PC-3 (cell line): ENCODE measurements around the gene USO1.

Experiments used
- EZH2 ChIP-seq: fragments of 300-600 bp; sonication (generic); IDR thresholded peaks from one replicate; pipeline ENCODE4 v1.6.1; 2017; ENCODE audit warnings: antibody characterized with exemption, mild to moderate bottlenecking, low read length; ENCODE audit not compliant: unreplicated experiment
- TF ChIP-seq, protein P1 (sequence below): fragments of 300-600 bp; sonication (generic); conservative IDR thresholded peaks from 2 replicates; pipeline ENCODE4 v1.5.1; 2017; ENCODE audit warnings: antibody characterized with exemption, low read depth, mild to moderate bottlenecking, low read length

DNA sequence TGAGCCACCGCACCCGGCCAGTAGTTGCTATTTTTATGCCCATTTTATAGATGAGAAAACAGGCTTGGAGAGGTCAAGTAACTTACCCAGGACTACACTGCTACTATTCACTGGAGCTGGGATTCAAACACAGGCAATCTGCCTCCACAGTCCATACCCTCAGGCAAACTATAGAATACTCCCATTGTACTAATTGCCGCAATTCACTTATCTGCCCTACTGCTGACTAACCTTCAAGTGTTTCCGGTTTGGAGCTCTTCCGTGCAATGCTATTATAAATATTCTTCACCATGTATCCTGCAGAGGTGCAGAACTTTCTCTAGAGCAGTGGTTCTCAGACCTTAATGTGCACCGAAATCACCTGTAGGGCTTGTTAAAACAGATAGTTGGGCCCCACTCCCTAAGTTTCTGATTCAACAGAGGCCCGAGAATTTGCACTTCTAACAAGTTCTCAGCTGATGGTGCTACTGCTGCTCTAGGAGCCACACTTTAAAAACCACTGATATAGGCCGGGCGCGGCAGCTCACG, 49.3 kb upstream of the USO1 start:
- TF ChIP-seq, protein P1, sequence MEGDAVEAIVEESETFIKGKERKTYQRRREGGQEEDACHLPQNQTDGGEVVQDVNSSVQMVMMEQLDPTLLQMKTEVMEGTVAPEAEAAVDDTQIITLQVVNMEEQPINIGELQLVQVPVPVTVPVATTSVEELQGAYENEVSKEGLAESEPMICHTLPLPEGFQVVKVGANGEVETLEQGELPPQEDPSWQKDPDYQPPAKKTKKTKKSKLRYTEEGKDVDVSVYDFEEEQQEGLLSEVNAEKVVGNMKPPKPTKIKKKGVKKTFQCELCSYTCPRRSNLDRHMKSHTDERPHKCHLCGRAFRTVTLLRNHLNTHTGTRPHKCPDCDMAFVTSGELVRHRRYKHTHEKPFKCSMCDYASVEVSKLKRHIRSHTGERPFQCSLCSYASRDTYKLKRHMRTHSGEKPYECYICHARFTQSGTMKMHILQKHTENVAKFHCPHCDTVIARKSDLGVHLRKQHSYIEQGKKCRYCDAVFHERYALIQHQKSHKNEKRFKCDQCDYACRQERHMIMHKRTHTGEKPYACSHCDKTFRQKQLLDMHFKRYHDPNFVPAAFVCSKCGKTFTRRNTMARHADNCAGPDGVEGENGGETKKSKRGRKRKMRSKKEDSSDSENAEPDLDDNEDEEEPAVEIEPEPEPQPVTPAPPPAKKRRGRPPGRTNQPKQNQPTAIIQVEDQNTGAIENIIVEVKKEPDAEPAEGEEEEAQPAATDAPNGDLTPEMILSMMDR, result no peak
- no peak for TF ChIP-seq EZH2
